Brain microvascular endothelial cell (primary cell): ENCODE measurements around the gene TMSB10.
"Not testable (repeated sequence)": the region's sequence is repeated elsewhere in the genome, so short reads cannot be mapped to it uniquely, and the experiment has no call there.

Source experiments
- DNase-seq: peaks from one replicate; pipeline ENCODE4 v3.0.0-alpha.2; 2020
- H3K27ac ChIP-seq: fragments of 250-450 bp; sonication (Bioruptor Pico); 2 replicates; pipeline ENCODE4 v1.5.1; 2020; ENCODE audit warnings: mild to moderate bottlenecking, moderate library complexity
- H3K27me3 ChIP-seq: fragments of 250-450 bp; sonication (Bioruptor Pico); replicated peaks from 2 replicates; pipeline ENCODE4 v1.5.1; 2020; ENCODE audit warnings: mild to moderate bottlenecking
- H3K36me3 ChIP-seq: fragments of 250-450 bp; sonication (Bioruptor Pico); replicated peaks from 2 replicates; pipeline ENCODE4 v1.5.1; 2020; ENCODE audit warnings: mild to moderate bottlenecking
- H3K4me3 ChIP-seq: 2 replicates; pipeline ENCODE4 v1.5.1; 2011; ENCODE audit warnings: low read depth, mild to moderate bottlenecking, control low read depth, low read length, moderate library complexity
- CTCF ChIP-seq: IDR thresholded peaks from 2 replicates; pipeline ENCODE4 v1.5.1; 2011; ENCODE audit warnings: low read depth, mild to moderate bottlenecking, moderate library complexity, low read length, control low read depth, inconsistent platforms; ENCODE audit errors: missing control alignments
- in situ Hi-C: cut with HindIII; loops from 2 replicates; pipeline ENCODE4 v1.10.0; 2017; ENCODE audit warnings: low sequenced_read_pairs, low pct_ligation_motif_present

The TMSB10 gene

GRCh38 chr2:84940831-84941412 is 35.5 kb downstream of the TMSB10 start:
- Histone ChIP-seq H3K4me3 (no peak overlapping the region), H3K36me3 (no peaks in the 10 kb centered on the region), H3K27ac (no peak overlapping the region), H3K27me3 (no peaks in the 10 kb centered on the region)
- in situ Hi-C loops: no loop called here
- no peak for DNase-seq
- TF ChIP-seq CTCF: no peak

GRCh38 chr2:84942166-84942565 is 36.7 kb downstream of the TMSB10 start:
- no peak for DNase-seq
- Histone ChIP-seq H3K36me3 (no peaks in the 10 kb centered on the region), H3K4me3 (no peak overlapping the region), H3K27me3 (no peaks in the 10 kb centered on the region), H3K27ac (no peak overlapping the region)
- in situ Hi-C loops: no loop called here
- TF ChIP-seq CTCF: no peak

GRCh38 chr2:84942964-84943421 is 37.5 kb downstream of the TMSB10 start:
- in situ Hi-C loops: no loop called here
- no peak for TF ChIP-seq CTCF
- no peaks in the 10 kb centered on the region for H3K36me3 ChIP-seq
- H3K4me3 ChIP-seq: no peak overlapping the region
- H3K27me3 ChIP-seq: no peaks in the 10 kb centered on the region
- DNase-seq: no peak
- H3K27ac ChIP-seq: no peak overlapping the region

- in situ Hi-C loops: no loop called here
- no peak for TF ChIP-seq CTCF
- Histone ChIP-seq H3K27ac (no peak overlapping the region), H3K36me3 (no peaks in the 10 kb centered on the region), H3K27me3 (no peaks in the 10 kb centered on the region), H3K4me3 (no peak overlapping the region)
- DNase-seq: no peak
Observed at GRCh38 chr2:84944295-84944909, 38.9 kb downstream of the TMSB10 start.

- H3K27ac ChIP-seq, H3K36me3 ChIP-seq, in situ Hi-C loops, H3K4me3 ChIP-seq, DNase-seq, H3K27me3 ChIP-seq: not testable (repeated sequence)
Observed at GRCh38 chr2:84945838-84946203, 40.4 kb downstream of the TMSB10 start.

GRCh38 chr2:84946204-84947009 is 41.0 kb downstream of the TMSB10 start:
- H3K27ac ChIP-seq: peak overlapping the region; percentile 73
- no peak overlapping the region for H3K4me3 ChIP-seq
- no peak for TF ChIP-seq CTCF
- H3K27me3 ChIP-seq: no peaks in the 10 kb centered on the region
- in situ Hi-C loops: no loop called here
- no peaks in the 10 kb centered on the region for H3K36me3 ChIP-seq
- peak; percentile 71 for DNase-seq
